Measurements from ENCODE around the gene TAF8. TPM values are rescaled to one million over a fixed set of nuclear protein-coding genes. Genes with fewer than 3 reads are reported as not detected.
A peak's percentile ranks its signal among the peaks of the same experiment; 100 is the strongest.

TAF8 gene
- total and polyA plus RNA-seq, 12 donors: 10.1 to 83.7 (median 22.9) TPM

DNA sequence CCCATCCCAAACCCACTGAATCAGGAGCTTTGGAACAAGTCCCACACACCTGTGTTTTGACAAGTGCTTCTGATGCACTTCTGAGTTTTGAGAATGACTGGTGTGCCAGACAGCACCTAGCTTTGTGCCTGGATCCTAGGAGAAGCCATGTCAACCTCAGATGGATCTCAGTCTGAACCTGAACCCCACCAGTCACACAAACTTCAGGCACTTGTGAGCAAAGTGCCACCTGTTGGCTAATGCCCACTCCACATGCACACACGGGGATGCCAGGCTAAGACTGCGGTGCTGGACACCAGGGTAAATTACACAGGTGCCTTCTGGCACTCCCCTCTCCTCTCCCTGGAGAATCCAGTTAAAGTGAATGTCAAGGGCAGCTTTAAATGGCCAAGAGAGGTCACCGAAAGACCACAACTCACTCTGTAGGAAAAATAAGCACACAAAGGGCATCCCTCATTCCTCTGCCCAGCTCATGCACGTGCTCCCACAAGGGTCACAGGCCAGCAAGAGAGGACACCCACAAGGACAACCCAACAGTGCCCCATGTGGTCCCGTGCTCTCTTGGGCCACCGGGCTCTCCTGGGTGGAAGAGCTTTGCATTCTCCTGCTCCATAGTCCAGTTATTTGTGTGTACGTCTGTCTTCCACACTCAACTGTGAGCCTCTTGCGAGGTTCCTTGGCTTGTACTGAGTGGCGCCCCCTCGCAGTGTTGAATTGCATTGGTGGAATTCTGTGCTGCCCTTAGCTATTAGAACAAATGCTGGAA is 45.6 kb downstream of the TAF8 start:
- Histone ChIP-seq H3K4me3 (no peak overlapping the region), H3K27ac (no peak overlapping the region), H3K36me3 (replicated peaks in 1 of 2) (no peaks in the 10 kb centered on the region), H3K4me1 (replicated peaks in 1 of 2) (peaks cover 26 to 28% of the 10 kb centered on the region in 2 donors), H3K9me3 (replicated peaks in 1 of 3) (no peaks in the 10 kb centered on the region), H3K27me3 (no peaks in the 10 kb centered on the region)
- no peak for TF ChIP-seq POLR2A (IDR thresholded peaks at IDR 0.05)
- TF ChIP-seq, protein P1, sequence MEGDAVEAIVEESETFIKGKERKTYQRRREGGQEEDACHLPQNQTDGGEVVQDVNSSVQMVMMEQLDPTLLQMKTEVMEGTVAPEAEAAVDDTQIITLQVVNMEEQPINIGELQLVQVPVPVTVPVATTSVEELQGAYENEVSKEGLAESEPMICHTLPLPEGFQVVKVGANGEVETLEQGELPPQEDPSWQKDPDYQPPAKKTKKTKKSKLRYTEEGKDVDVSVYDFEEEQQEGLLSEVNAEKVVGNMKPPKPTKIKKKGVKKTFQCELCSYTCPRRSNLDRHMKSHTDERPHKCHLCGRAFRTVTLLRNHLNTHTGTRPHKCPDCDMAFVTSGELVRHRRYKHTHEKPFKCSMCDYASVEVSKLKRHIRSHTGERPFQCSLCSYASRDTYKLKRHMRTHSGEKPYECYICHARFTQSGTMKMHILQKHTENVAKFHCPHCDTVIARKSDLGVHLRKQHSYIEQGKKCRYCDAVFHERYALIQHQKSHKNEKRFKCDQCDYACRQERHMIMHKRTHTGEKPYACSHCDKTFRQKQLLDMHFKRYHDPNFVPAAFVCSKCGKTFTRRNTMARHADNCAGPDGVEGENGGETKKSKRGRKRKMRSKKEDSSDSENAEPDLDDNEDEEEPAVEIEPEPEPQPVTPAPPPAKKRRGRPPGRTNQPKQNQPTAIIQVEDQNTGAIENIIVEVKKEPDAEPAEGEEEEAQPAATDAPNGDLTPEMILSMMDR (IDR thresholded peaks at IDR 0.05): no peak
- DNase-seq: no peak
- 65 to 74% (median 73%) methylated on average over 8 to 10 of the region's 10 CpGs for WGBS, 4 donors
- intact Hi-C loops (cut with DNase I): no loop called here

DNA sequence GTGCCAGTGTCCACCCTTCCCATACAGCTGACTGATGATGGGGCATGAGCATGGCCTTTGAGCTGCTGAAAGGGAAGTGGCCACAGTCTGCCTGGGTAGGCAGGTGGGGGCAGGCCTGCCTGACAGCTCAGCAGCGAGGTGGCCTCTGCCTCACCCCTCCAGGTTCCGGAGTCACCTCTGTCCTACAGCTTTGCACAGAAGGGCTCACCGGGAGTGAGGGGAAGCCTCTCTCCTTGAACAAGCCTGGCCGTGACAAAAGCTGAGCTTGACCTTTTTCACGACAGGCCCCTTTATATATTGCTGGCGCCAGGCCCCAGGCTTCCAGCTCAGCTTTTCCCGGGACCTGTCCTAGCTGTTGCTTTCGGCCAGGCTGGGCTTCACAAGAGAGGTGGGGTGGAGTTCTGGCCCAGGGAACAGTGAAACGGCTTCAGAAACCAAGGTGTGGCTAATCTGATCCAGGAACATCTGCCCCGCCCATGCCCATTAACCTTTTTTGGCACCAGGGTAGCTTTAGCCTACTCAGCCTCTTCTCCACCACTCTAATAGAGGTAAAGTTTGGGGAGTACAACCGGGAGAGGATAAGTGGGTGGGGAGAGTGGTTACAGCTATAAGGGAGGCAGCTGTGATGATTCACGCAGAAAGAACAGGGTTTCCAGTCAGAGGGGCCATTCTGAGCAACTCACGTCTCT is 49.2 kb downstream of the TAF8 start:
- Histone ChIP-seq H3K27ac (peak overlapping the region; percentile 50 to 93 (median 82)), H3K4me3 (no peak overlapping the region), H3K9me3 (replicated peaks in 1 of 3) (no peaks in the 10 kb centered on the region), H3K4me1 (replicated peaks in 1 of 2) (peaks cover 21 to 34% of the 10 kb centered on the region in 2 donors), H3K36me3 (replicated peaks in 1 of 2) (no peaks in the 10 kb centered on the region), H3K27me3 (no peaks in the 10 kb centered on the region)
- 39 to 42% (median 40%) methylated on average over 5 to 13 of the region's 13 CpGs for WGBS, 4 donors
- TF ChIP-seq, protein P1 (IDR thresholded peaks at IDR 0.05): no peak
- no peak for TF ChIP-seq POLR2A (IDR thresholded peaks at IDR 0.05)
- peak in 6 of 7 donors; percentile 50 to 83 (median 64) for DNase-seq
- intact Hi-C loops (cut with DNase I): no loop called here

DNA sequence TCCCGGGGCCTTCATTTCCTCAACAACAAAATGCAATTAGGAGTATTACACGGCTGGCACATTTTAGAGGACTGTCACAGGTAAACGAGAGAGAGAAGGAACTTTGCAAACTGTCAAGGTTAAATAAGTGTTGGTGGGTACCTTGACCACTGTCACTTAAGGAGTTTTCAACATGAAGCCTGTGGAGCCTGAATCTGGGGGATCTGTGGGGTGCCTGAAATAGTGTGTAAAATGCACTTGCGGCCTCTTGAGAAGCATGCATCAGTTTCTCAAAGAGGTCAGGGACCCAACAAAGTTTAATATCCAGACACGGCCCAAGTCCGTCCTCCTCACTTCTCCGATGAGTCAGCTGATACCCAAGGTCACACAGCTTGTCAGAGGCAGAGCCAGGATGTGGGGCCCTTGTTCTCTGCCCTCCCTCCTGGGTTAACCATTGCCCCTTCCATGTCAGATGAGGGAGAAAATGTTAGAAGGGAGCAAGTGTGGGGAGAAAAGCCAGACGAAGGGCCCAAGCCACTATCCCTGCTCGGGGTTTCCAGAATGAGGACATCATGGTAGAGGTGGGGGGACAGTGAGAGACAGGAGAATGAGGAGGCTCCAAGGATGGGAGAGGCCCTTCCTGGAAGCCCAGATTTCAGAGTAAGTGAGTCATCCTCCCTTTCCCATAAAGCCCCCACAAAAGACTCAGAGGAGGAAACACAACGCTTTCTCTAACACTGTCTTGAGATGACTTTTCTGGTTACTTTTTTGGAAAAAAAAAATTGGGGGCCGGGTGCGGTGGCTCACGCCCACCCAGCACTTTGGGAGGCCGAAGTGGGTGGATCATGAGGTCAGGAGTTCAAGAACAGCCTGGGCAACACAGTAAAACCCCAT is 49.9 kb downstream of the TAF8 start:
- TF ChIP-seq POLR2A (IDR thresholded peaks at IDR 0.05): no peak
- TF ChIP-seq, protein P1 (IDR thresholded peaks at IDR 0.05): no peak
- H3K36me3 ChIP-seq (replicated peaks in 1 of 2): no peaks in the 10 kb centered on the region
- intact Hi-C loops (cut with DNase I): no loop called here
- H3K27ac ChIP-seq: peak overlapping the region; percentile 50 to 93 (median 82)
- no peak overlapping the region for H3K4me3 ChIP-seq
- 38 to 51% (median 44%) methylated on average over 13 to 14 of the region's 14 CpGs for WGBS, 4 donors
- no peaks in the 10 kb centered on the region for H3K9me3 ChIP-seq (replicated peaks in 1 of 3)
- DNase-seq: peak; percentile 66 to 90 (median 85)
- peaks cover 21 to 38% of the 10 kb centered on the region in 2 donors for H3K4me1 ChIP-seq (replicated peaks in 1 of 2)
- H3K27me3 ChIP-seq: no peaks in the 10 kb centered on the region
